Measurements from ENCODE around the gene BRD8. TPM values are rescaled to one million over a fixed set of nuclear protein-coding genes. Genes with fewer than 3 reads are reported as not detected.

Gene BRD8
- total RNA-seq, 1 donor from 2014 or later, result 55.7 TPM

GRCh38 chr5:138102454-138103318 is 75.7 kb downstream of the BRD8 start:
- DNase-seq (ENCODE audit: low spot score), result no peak

GRCh38 chr5:138096997-138097828 is 81.2 kb downstream of the BRD8 start:
- DNase-seq (ENCODE audit: low spot score), result no peak

GRCh38 chr5:138096363-138096762 is 82.1 kb downstream of the BRD8 start:
- no peak for DNase-seq (ENCODE audit: low spot score)

GRCh38 chr5:138095100-138095907 is 83.1 kb downstream of the BRD8 start:
- DNase-seq (ENCODE audit: low spot score), result no peak

GRCh38 chr5:138093036-138093435 is 85.4 kb downstream of the BRD8 start:
- DNase-seq (ENCODE audit: low spot score), result no peak

- DNase-seq (ENCODE audit: low spot score), result no peak
Measured at GRCh38 chr5:138092301-138092700, 86.1 kb downstream of the BRD8 start.

- no peak for DNase-seq (ENCODE audit: low spot score)
Measured at GRCh38 chr5:138091685-138092084, 86.7 kb downstream of the BRD8 start.

Other genes with a start within 250 kb of the BRD8 start
- gene FAM13B, start 145.6 kb downstream of the BRD8 start, total RNA-seq, result 35.7 TPM
- not detected for gene WNT8A, start 94.6 kb downstream of the BRD8 start, total RNA-seq
- gene NME5, start 39.2 kb downstream of the BRD8 start, total RNA-seq, result 17.0 TPM
- gene KIF20A, start 482 bp upstream of the BRD8 start, total RNA-seq, result 1.5 TPM
- 21.8 TPM for gene CDC23, start 34.7 kb upstream of the BRD8 start, total RNA-seq
- 2.2 TPM for gene GFRA3, start 96.0 kb upstream of the BRD8 start, total RNA-seq
- 0.37 TPM for gene CDC25C, start 153.2 kb upstream of the BRD8 start, total RNA-seq
- 29.2 TPM for gene FAM53C, start 159.6 kb upstream of the BRD8 start, total RNA-seq
- gene KDM3B, start 174.1 kb upstream of the BRD8 start, total RNA-seq, result 65.8 TPM

Measured in mucosa of gallbladder (tissue), 1 donor.